CD4-positive, alpha-beta T cell (primary cell): Measurements from ENCODE around the gene SS18L1. TPM values are rescaled to one million over a fixed set of nuclear protein-coding genes. Genes with fewer than 3 reads are reported as not detected.
A peak's percentile ranks its signal among the peaks of the same experiment; 100 is the strongest.
"Not testable (repeated sequence)": the region's sequence is repeated elsewhere in the genome, so short reads cannot be mapped to it uniquely, and the experiment has no call there.

ENCODE experiments used
- ATAC-seq: fragments of 200-7000 bp; cut with Tn5 transposase; one replicate; pipeline ENCODE4 v1.10.0; 2022; ENCODE audit warnings: mild to moderate bottlenecking; ENCODE audit not compliant: poor library complexity
- CTCF ChIA-PET: fragments of 350-600 bp; sonication (Branson Sonifier 250); formaldehyde crosslinking; loops from one replicate; lab custom pipeline; 2021; ENCODE audit warnings: antibody characterized with exemption, inconsistent platforms; lab: Charles Lee
- POLR2A ChIA-PET: fragments of 350-600 bp; sonication (Branson Sonifier 250); formaldehyde crosslinking; loops from one replicate; lab custom pipeline; 2021; ENCODE audit warnings: antibody characterized with exemption, inconsistent platforms; lab: Charles Lee
- DNase-seq, 14 experiments: peaks; one replicate each; pipeline ENCODE4 v3.0.0-alpha.2; 2013 to 2020; ENCODE audit warnings: mixed read lengths in 2 of 14
- H3K27ac ChIP-seq, 2 donors: one replicate each; pipeline versions ENCODE4 v1.5.1 to v1.7.0; 2013; ENCODE audit warnings: low read length in 2 of 2, low read depth in 1 of 2, mild to moderate bottlenecking in 1 of 2
- H3K27me3 ChIP-seq, 2 experiments: 1 replicate in 1 of 2; 2 replicates in 1 of 2; pipeline versions ENCODE4 v1.6.1 to v1.7.0; 2013; ENCODE audit warnings: low read length in 2 of 2, control low read depth in 1 of 2, mild to moderate bottlenecking in 1 of 2, moderate library complexity in 1 of 2; ENCODE audit not compliant: insufficient read depth in 2 of 2, control insufficient read depth in 1 of 2
- H3K36me3 ChIP-seq: one replicate; pipeline ENCODE4 v1.6.1; 2013; ENCODE audit warnings: low read length, control low read depth; ENCODE audit not compliant: insufficient read depth
- H3K4me1 ChIP-seq: one replicate; pipeline ENCODE4 v1.6.1; 2013; ENCODE audit warnings: low read length, control low read depth; ENCODE audit not compliant: insufficient read depth
- H3K4me3 ChIP-seq: one replicate; pipeline ENCODE4 v1.5.1; 2013; ENCODE audit warnings: mild to moderate bottlenecking, low read length, moderate library complexity
- H3K9me3 ChIP-seq, 2 experiments: 1 replicate in 1 of 2; 2 replicates in 1 of 2; pipeline versions ENCODE4 v1.6.1 to v1.7.0; 2013; ENCODE audit warnings: low read length in 2 of 2, mild to moderate bottlenecking in 2 of 2, control low read depth in 1 of 2, moderate library complexity in 1 of 2; ENCODE audit not compliant: control insufficient read depth in 1 of 2, insufficient read depth in 1 of 2
- H3K27ac Mint-ChIP-seq: one replicate; pipeline ENCODE4 v1.8.0; 2020; ENCODE audit warnings: mixed read lengths
- H3K27me3 Mint-ChIP-seq: one replicate; pipeline ENCODE4 v1.8.0; 2021; ENCODE audit warnings: mixed read lengths
- H3K36me3 Mint-ChIP-seq: one replicate; pipeline ENCODE4 v1.8.0; 2021; ENCODE audit warnings: low read depth, mixed read lengths
- H3K4me1 Mint-ChIP-seq: one replicate; pipeline ENCODE4 v1.8.0; 2021; ENCODE audit warnings: low read depth, mixed read lengths
- H3K4me3 Mint-ChIP-seq: one replicate; pipeline ENCODE4 v1.8.0; 2020; ENCODE audit warnings: mild to moderate bottlenecking, mixed read lengths
- H3K9me3 Mint-ChIP-seq: one replicate; pipeline ENCODE4 v1.8.0; 2020; ENCODE audit warnings: mixed read lengths
- CTCF ChIP-seq: fragments of 200-600 bp; IDR thresholded peaks from one replicate; pipeline ENCODE4 v1.8.0; 2022; ENCODE audit warnings: antibody characterized with exemption, mild to moderate bottlenecking
- intact Hi-C, 2 experiments: fragments of 100-400 bp; cut with DNase I in 1 of 2; cut with micrococcal nuclease in 1 of 2; formaldehyde crosslinking; loops; one replicate each; pipeline versions ENCODE4 v1.15.1 to v1.9.0; 2023 to 2025; cut with DNase I, micrococcal nuclease
- total RNA-seq, 174 experiments: library from RNA in 2 of 174; stranded (reverse) in 2 of 174; gene quantifications; one replicate each; pipeline ENCODE4 v1.2.3 and lab custom pipeline; 2021 to 2026

Gene SS18L1
- total RNA-seq, 2 experiments from 2014 or later, result 12.8 to 13.4 TPM

GRCh38 chr20:62147125-62147524 is 3.6 kb downstream of the SS18L1 start:
- H3K36me3 Mint-ChIP-seq, result peaks cover 11% of the 10 kb centered on the region
- intact Hi-C loops, result no loop called here
- H3K27ac ChIP-seq, result no peak overlapping the region
- no peak for TF ChIP-seq CTCF
- peaks cover 0 to 11% of the 10 kb centered on the region in 2 experiments for H3K9me3 ChIP-seq
- H3K9me3 Mint-ChIP-seq, result no peaks in the 10 kb centered on the region
- no peak for DNase-seq
- no peak overlapping the region for H3K4me3 ChIP-seq
- no peak for ATAC-seq
- peaks cover 35% of the 10 kb centered on the region for H3K4me1 Mint-ChIP-seq
- no peaks in the 10 kb centered on the region for H3K27me3 Mint-ChIP-seq
- H3K36me3 ChIP-seq, result peaks cover under 1% of the 10 kb centered on the region
- peaks cover 32% of the 10 kb centered on the region for H3K4me1 ChIP-seq
- CTCF ChIA-PET, result no interaction called here
- H3K27ac Mint-ChIP-seq, result peak overlapping the region; percentile 42
- no peaks in the 10 kb centered on the region for H3K27me3 ChIP-seq
- H3K4me3 Mint-ChIP-seq, result peak overlapping the region; percentile 48
- POLR2A ChIA-PET, result interaction anchor here (0.6 to 1.0 kb wide), 2 partner anchors 25 to 92 kb away, joined by 3 read pairs; partner anchors contain the start of gene LSM14B

GRCh38 chr20:62147528-62147927 is 4.0 kb downstream of the SS18L1 start:
- H3K27me3 ChIP-seq, result no peaks in the 10 kb centered on the region
- DNase-seq (no peak), ATAC-seq (no peak)
- no peak overlapping the region for H3K27ac ChIP-seq
- peaks cover 4% of the 10 kb centered on the region for H3K36me3 ChIP-seq
- Mint-ChIP-seq H3K4me1 (peaks cover 36% of the 10 kb centered on the region), H3K36me3 (peaks cover 12% of the 10 kb centered on the region), H3K4me3 (peak overlapping the region; percentile 48), H3K27me3 (no peaks in the 10 kb centered on the region), H3K9me3 (no peaks in the 10 kb centered on the region), H3K27ac (peak overlapping the region; percentile 42)
- H3K9me3 ChIP-seq, result peaks cover 0 to 13% of the 10 kb centered on the region in 2 experiments
- ChIA-PET CTCF (no interaction called here), POLR2A (interaction anchor here (0.6 to 1.0 kb wide), 2 partner anchors 25 to 92 kb away, joined by 3 read pairs; partner anchors contain the start of gene LSM14B)
- peaks cover 32% of the 10 kb centered on the region for H3K4me1 ChIP-seq
- intact Hi-C loops, result no loop called here
- H3K4me3 ChIP-seq, result no peak overlapping the region
- no peak for TF ChIP-seq CTCF

GRCh38 chr20:62148383-62148782 is 4.8 kb downstream of the SS18L1 start:
- DNase-seq, H3K36me3 ChIP-seq, H3K27me3 ChIP-seq, intact Hi-C loops, H3K4me3 ChIP-seq, H3K4me3 Mint-ChIP-seq, ATAC-seq, H3K27ac ChIP-seq, H3K27me3 Mint-ChIP-seq, CTCF ChIA-PET, H3K9me3 Mint-ChIP-seq, H3K27ac Mint-ChIP-seq: not testable (repeated sequence)
- Histone ChIP-seq H3K4me1 (peaks cover 32% of the 10 kb centered on the region), H3K9me3 (peaks cover 0 to 17% of the 10 kb centered on the region in 2 experiments)
- POLR2A ChIA-PET, result interaction anchor here (1.0 kb wide), 1 partner anchor 26 kb away, joined by 3 read pairs; the partner anchor contains the start of gene LSM14B
- Mint-ChIP-seq H3K36me3 (peaks cover 19% of the 10 kb centered on the region), H3K4me1 (peaks cover 41% of the 10 kb centered on the region)

GRCh38 chr20:62148908-62149314 is 5.3 kb downstream of the SS18L1 start:
- Histone ChIP-seq H3K27ac (no peak overlapping the region), H3K4me3 (no peak overlapping the region), H3K36me3 (peaks cover 11% of the 10 kb centered on the region), H3K9me3 (peaks cover 0 to 20% of the 10 kb centered on the region in 2 experiments), H3K27me3 (no peaks in the 10 kb centered on the region), H3K4me1 (peaks cover 32% of the 10 kb centered on the region)
- ChIA-PET CTCF (no interaction called here), POLR2A (no interaction called here)
- H3K9me3 Mint-ChIP-seq, result no peaks in the 10 kb centered on the region
- DNase-seq (no peak), ATAC-seq (no peak)
- peaks cover 43% of the 10 kb centered on the region for H3K4me1 Mint-ChIP-seq
- H3K36me3 Mint-ChIP-seq, result peaks cover 24% of the 10 kb centered on the region
- H3K27me3 Mint-ChIP-seq, result no peaks in the 10 kb centered on the region
- H3K27ac Mint-ChIP-seq, result no peak overlapping the region
- no peak for TF ChIP-seq CTCF
- H3K4me3 Mint-ChIP-seq, result no peak overlapping the region
- intact Hi-C loops, result no loop called here
